ENCODE data around the gene ZW10.

Gene ZW10

GRCh38 chr11:113730887-113731726 lies 42.4 kb downstream of the ZW10 start:
- Histone ChIP-seq H3K36me3 (replicated peaks; ENCODE audit: low read depth, low read length) (peaks cover 11% of the 10 kb centered on the region), H3K27me3 (ENCODE audit: low read depth, low read length) (no peaks in the 10 kb centered on the region), H3K9me3 (ENCODE audit: insufficient read depth, low read length) (no peaks in the 10 kb centered on the region), H2AFZ (ENCODE audit: low read depth, low read length) (no peak overlapping the region), H3K4me1 (ENCODE audit: low read length) (no peaks in the 10 kb centered on the region), H4K20me1 (ENCODE audit: insufficient read depth, low read length) (no peaks in the 10 kb centered on the region), H3K79me2 (ENCODE audit: low read length) (no peaks in the 10 kb centered on the region), H3K4me2 (ENCODE audit: low read length) (no peak overlapping the region), H3K4me3 (ENCODE audit: low read length) (no peak overlapping the region), H3K27ac (ENCODE audit: low read length) (no peak overlapping the region), H3K9ac (ENCODE audit: low read length) (no peak overlapping the region)
- TF ChIP-seq EZH2phosphoT487 (IDR thresholded peaks at IDR 0.05; ENCODE audit: low read depth): no peak
- peak; percentile 44 for TF ChIP-seq CTCF (IDR thresholded peaks at IDR 0.05; ENCODE audit: low read depth, low read length)

GRCh38 chr11:113729456-113729855 lies 44.0 kb downstream of the ZW10 start:
- Histone ChIP-seq H3K4me2 (ENCODE audit: low read length) (no peak overlapping the region), H3K4me3 (ENCODE audit: low read length) (no peak overlapping the region), H3K79me2 (ENCODE audit: low read length) (no peaks in the 10 kb centered on the region), H4K20me1 (ENCODE audit: insufficient read depth, low read length) (no peaks in the 10 kb centered on the region), H3K36me3 (replicated peaks; ENCODE audit: low read depth, low read length) (peaks cover 8% of the 10 kb centered on the region), H3K4me1 (ENCODE audit: low read length) (no peaks in the 10 kb centered on the region), H3K9me3 (ENCODE audit: insufficient read depth, low read length) (no peaks in the 10 kb centered on the region), H2AFZ (ENCODE audit: low read depth, low read length) (no peak overlapping the region), H3K9ac (ENCODE audit: low read length) (no peak overlapping the region), H3K27ac (ENCODE audit: low read length) (no peak overlapping the region), H3K27me3 (ENCODE audit: low read depth, low read length) (no peaks in the 10 kb centered on the region)
- TF ChIP-seq EZH2phosphoT487 (IDR thresholded peaks at IDR 0.05; ENCODE audit: low read depth) (no peak), CTCF (IDR thresholded peaks at IDR 0.05; ENCODE audit: low read depth, low read length) (no peak)

GRCh38 chr11:113728814-113729213 lies 44.7 kb downstream of the ZW10 start:
- Histone ChIP-seq H3K27me3 (ENCODE audit: low read depth, low read length) (no peaks in the 10 kb centered on the region), H3K27ac (ENCODE audit: low read length) (no peak overlapping the region), H2AFZ (ENCODE audit: low read depth, low read length) (no peak overlapping the region)

More at GRCh38 chr11:113728814-113729213, 44.7 kb downstream of the ZW10 start:
- no peaks in the 10 kb centered on the region for H3K79me2 ChIP-seq (ENCODE audit: low read length)
- H3K9me3 ChIP-seq (ENCODE audit: insufficient read depth, low read length): no peaks in the 10 kb centered on the region
- no peak overlapping the region for H3K9ac ChIP-seq (ENCODE audit: low read length)
- H4K20me1 ChIP-seq (ENCODE audit: insufficient read depth, low read length): no peaks in the 10 kb centered on the region
- H3K4me2 ChIP-seq (ENCODE audit: low read length): no peak overlapping the region
- no peaks in the 10 kb centered on the region for H3K4me1 ChIP-seq (ENCODE audit: low read length)
- H3K36me3 ChIP-seq (replicated peaks; ENCODE audit: low read depth, low read length): peaks cover 3% of the 10 kb centered on the region
- no peak for TF ChIP-seq CTCF (IDR thresholded peaks at IDR 0.05; ENCODE audit: low read depth, low read length)
- no peak for TF ChIP-seq EZH2phosphoT487 (IDR thresholded peaks at IDR 0.05; ENCODE audit: low read depth)
- no peak overlapping the region for H3K4me3 ChIP-seq (ENCODE audit: low read length)
